Activated T-helper 1 cell treated with Interleukin-2 at 50 U/mL for 16 hours (primary cell): ENCODE results near the gene ADPRH.
"Not testable (repeated sequence)": the region's sequence is repeated elsewhere in the genome, so short reads cannot be mapped to it uniquely, and the experiment has no call there.

Source experiments
- DNase-seq: peaks from one replicate; pipeline ENCODE4 v3.0.0-alpha.2; 2020; ENCODE audit warnings: low read depth

The ADPRH gene

DNA sequence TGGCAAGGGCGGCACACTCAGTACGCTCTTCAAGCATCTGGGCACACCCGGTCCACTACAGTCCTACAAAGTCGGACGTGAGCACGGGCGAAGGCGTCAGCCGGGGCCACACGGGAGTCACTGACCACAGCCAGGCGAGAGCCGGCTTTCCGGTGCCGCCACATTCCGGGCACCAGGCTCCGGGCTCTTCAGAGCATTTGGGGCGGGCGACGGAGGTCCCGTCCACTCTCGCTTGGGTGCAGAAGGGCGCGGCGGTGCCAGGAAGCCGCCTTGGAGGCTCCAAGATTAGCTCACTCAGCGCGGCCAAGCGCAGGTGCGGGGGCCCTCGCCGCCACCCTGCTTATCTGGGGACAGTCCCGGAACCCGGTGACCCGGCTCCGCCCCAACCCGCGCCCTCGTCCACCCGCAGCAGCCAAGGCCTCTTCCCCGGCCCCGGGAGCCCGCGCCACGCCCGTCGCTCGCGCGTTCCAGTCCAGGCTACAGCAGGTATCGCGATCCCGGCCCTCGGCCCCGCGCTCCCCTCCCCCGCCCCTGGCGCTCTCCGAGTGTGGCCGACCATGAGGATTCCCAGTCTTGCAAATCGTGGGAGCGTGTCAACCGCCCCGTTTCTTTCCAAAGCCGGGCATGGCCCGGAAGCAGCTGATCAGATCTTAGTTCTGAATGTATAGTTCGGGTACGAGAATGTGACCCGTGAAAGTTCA lies at the start of gene ADPRH:
ADPRH (plus strand) TSS at position 127 of the 701 bp plus-strand sequence. CDS start 2,678 bp downstream, outside the sequence.
- DNase-seq, result peak; percentile 17

DNA sequence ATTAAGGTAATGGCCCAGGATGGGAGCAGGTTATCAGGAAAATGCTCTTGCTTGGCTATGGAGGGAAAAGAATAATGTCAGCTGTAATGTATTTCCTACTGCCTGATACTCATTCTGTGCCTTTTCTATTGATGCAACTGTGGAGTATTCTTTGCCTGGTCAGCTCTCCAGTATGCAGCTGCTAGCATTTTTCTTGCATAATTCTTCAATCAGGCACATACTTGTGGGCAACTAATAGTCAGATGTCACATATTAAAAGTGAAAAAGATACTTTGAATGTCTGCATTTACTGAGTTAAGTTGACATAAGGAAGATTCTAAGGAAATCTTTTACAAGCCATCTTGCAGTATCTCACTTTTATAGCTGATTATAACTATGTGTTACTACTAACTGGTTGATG lies 49.4 kb upstream of the ADPRH start:
- no peak for DNase-seq

DNA sequence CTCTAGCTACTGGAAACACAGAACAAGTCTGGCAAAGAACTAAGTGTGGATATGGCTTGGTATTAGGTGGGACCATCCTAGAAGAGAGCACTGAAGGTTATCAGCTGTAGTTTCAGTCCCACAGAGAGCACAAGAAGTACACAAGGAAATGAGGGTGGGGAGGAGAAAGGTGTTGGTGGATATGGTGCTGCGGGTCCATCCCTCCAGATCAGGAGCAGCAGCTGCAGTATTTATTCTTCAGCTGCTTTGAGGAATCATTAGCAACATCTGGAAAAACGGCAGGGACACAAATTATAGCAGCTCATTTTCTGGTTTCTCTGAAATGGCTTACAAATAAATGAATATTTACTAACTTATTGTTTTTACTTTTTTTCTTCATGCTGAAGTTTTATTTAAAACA lies 48.8 kb upstream of the ADPRH start:
- DNase-seq, result no peak

DNA sequence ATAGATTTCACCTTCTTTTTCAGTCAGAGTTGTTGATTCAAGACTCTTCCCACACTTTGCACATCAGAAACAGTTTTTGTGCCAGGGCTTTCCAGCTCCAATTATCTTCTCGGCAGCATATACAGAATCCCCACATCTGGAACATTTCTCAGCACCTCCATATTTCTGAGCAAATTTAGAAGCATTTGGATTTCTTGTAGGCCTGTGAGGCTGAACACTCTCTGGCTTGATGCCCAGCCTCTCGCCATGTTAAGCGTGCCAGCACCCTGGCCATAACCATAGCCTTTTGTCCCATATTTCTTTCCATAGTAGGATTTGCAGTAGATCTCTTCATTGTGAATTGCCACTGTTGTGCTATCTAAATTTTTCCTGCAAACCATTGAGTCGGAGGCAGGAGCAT lies 48.1 kb upstream of the ADPRH start:
- DNase-seq, result no peak

DNA sequence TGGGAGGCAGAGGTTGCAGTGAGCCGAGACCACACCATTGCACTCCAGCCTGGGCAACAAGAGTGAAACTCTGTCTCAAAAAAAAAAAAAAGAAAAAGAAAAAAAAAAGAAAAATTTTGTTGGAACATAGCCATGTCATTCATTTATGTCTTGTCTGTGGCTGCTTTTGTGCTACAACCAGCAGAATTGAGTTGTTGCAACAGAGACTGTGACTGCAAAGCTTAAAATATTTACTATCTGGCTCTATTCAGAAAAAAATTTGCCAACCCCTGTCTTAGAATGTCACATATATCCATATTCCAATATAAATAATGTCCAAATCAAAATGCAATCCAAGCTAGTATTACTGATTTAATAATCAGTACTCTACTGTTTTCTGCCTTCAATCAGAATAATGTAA lies 45.0 kb upstream of the ADPRH start:
- no peak for DNase-seq

DNA sequence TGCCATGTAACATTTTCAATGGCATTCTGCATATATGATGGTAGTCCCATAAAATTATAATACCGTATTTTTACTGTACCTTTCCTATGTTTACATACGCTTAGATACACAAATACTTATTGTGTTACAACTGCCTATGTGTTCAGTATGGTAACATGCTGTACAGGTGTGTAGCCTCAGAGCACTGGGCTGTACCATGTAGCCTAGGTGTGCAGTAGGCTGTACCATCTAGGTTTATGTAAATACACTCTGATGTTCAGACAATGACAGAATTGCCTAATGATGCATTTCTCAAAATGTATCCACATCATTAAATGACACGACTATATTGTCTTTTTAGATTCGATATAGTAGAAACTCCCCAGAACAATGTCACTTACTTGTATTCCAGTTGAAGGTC lies 42.5 kb upstream of the ADPRH start:
- no peak for DNase-seq

DNA sequence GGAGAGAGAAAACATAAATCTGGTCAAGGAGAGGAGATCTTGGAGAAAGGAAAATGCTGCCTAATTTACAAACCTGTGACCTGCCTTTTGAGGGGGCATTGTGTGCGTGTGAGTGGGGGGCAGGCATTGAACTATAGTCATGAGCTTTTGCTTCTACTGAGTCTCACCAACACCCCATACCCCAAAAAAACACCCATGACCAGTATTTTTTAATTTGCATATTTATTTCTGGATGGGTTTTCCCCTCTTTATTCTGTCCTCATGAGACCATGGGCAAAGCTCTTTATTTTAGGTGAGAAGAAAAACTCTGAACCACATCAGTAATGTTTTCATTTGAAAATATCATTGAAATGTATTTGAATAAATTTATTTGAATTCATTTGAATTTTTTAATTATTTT lies 40.5 kb upstream of the ADPRH start:
- no peak for DNase-seq

DNA sequence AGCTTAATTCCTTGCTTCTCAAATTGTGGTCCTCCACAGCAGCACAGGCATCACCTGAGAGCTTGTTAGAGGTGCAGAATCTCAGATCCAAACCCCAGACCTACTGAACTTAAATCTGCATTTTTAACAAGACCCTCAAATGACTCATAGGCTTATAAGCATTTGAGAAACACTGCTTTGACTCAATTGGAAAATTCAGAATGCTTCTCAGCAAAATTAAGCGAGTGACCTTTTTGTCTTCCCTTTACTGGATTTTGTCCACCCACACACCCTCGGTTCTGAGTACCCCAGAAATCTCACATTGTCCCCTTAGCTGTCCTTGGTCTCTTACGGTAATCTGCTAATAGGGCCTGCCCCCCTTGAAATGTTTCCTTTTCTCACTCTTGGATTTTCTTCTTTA lies 37.7 kb upstream of the ADPRH start:
- no peak for DNase-seq

DNA sequence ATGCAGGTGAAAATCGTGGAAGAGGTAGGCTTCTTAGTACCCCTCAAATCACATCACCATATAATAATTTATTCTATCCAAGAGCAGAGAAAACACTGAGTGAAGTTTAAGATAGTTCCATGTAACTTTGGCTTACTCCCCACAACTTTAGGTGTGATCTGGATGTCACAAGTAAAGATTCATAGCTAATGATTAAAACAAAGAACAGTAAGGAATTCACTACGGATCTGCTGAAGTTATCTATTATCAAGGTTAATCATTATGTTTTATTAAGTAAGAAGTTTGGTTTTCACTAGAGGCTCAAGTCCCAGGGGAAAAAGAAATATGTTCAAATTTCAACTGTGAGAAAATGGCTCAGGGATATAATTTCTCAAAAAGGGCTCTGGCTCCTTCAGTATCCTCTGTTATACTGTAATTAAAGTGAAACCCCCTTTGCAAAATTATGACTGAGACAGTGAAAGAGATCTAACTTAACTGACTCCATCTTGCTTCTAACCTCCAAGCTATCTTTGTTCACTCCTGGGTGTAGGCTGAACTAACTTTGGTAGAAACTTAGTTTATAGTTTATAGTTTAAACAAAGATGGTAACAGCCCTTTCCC lies 37.0 kb upstream of the ADPRH start:
- no peak for DNase-seq

DNA sequence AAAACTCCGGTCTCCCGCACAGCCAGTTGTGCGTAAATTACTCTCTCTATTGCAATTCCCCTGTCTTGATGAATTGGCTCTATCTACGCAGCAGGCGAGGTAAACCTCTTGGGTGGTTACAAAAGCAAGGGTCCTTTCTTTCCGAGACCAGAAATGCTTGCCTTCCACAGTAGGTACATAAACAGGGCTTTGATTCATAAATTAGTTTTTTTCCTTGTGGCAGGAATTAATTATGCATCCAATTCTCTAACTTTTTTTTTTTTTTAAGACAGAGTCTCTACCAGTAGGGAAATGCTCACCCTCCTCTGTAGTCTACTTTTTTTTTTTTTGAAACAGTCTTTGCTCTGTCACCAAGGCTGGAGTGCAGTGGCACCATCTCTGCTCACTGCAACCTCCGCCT lies 36.1 kb upstream of the ADPRH start:
- DNase-seq, result no peak

DNA sequence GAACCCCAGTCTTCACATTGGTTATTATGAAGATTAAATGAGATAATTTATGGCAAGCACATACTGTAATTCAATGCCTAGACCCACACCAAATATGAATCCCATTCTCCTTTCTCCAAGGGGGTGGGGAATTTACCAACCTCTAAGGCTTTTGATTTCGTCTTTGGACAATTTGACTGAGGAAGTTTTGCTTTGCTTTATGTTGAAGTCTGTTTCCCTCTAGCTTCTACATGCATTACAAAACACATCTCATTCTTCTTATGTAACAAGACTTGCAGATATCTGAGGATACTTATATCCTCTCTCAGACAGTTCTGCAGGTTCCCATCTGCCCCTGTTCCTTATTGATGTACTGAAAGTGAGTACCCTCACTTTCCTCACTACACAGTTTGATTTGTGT lies 32.1 kb upstream of the ADPRH start:
- no peak for DNase-seq

DNA sequence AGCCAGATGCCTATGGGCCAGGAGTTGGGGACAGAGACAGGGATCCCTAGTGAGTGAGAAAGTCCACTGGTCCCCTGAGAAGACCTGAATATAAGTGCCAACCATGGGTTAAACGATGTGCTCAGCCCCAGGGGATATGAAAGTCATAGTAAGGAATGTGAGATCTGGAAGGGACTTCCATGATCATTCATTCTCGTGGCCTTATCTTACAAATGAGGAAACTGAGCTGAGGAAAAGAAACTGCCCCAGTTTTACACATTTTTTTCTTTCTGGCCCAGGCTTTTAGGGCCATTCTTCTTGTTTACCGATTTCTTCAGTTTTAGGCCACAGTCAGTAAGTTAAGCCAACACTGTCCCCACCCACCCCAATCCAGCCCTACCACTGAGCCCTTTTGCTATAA lies 31.0 kb upstream of the ADPRH start:
- DNase-seq, result no peak

DNA sequence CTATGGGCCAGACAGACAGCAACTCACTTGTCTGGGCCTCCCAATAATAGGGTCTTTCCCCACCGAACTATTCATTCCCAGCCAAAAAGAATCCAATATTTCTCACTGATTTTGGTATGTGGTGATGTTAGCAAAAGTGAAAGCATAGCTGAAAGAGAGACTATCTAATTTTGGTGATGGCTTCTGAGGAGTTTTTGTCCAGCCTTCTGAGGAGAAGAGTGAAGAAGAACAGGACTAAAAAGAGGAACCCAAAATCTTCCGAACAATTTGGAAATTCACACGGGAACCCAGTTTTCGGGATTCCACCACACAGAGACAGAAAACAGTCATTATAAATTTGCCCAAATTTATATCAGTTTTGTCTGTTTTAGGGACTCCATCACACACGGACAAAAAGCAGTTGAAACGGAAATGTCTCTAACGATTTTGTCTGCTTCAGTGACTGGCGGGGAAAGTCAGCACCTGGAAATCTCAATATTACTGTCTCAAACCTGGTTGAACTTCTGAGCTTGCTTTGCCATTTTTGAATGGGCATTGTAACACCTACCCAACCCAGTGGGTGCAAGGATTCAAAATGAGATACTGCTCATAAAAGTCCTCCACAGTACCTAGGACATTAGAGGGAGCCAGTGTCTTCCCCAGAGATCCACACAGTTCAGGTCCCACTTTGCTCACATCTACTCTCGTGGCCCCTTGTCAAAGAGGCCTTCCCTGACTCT lies 28.9 kb upstream of the ADPRH start:
- no peak for DNase-seq

DNA sequence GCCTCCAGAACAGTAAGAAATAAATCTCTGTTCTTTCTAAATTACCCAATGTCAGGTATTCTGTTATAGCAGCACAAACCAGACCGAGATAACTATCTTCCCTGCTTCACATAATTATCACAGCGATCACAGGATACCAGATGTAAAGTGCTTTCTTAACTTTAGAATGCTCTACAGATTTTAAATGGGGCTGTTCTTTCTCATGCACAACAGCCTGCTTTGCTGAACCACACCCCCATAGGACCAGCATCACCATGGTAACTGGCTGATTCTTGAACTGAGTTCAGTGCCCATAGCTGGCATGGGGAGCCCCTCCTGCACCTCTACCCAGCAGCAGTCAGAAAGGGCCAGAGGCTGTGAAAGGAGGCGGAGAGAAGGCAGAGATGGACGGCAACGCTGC lies 27.7 kb upstream of the ADPRH start:
- DNase-seq, result no peak

DNA sequence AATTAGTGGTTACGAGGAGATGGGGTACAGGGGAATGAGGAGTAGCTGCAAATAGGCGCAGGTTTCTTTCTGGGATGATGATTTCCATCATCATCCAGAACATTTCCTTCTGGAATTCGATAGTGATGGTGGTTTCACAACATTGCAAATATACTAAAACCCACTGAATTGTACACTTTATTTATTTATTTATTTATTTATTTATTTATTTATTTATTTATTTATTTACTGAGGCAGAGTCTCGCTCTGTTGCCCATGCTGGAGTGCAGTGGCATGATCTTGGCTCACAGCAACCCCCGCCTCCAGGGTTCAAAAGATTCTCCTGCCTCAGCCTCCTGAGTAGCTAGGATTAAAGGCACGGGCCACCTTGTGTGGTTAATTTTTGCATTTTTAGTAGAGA lies 26.4 kb upstream of the ADPRH start:
- not testable (repeated sequence) for DNase-seq

DNA sequence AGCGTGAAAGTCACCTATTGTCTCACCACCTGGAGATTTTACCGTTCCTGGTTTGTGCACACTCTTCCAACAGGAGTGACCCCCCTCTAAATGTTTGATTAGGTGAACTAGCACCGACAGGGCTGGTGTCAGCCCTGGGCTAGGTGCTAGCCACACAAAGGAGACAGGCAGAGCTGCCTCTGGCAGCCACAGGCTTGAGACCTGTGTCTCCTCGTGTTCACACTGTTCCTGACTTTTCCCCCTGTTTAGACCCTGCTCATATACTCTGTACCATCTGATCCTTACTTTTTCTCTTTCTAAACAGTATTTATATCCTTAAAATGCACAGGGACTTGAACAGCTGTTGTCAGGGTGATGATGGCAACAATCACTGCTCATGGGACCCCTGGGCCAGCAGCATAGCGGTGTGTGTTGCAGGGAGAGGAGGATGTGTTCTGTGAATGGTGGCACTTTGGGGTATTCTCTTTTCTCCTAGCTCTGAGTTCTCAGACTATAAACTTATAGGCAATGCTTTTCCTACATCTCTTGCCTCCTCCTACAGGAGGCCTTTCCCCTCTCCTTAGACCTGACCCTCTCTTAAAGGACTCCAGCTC lies 25.4 kb upstream of the ADPRH start:
- no peak for DNase-seq

DNA sequence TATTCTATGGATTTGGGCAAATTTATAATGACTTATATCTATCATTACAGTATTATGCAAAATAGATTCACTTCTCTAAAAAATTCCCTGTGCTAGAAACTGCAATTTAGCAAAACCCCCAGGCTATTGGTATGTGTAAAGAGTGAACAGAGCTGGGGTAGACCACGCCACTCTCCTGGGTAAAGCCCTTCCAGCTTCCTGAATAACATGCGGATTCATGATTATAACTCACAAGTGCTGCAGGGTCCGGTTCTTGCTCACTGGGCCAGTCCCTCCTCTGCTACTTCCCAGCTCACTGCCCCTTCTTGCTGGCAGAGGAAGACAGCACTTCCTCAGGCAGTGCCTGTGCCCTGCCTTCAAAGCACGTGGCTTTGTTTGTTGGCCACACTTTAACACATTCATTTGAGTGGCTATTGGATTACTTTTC lies 24.0 kb upstream of the ADPRH start:
- no peak for DNase-seq

DNA sequence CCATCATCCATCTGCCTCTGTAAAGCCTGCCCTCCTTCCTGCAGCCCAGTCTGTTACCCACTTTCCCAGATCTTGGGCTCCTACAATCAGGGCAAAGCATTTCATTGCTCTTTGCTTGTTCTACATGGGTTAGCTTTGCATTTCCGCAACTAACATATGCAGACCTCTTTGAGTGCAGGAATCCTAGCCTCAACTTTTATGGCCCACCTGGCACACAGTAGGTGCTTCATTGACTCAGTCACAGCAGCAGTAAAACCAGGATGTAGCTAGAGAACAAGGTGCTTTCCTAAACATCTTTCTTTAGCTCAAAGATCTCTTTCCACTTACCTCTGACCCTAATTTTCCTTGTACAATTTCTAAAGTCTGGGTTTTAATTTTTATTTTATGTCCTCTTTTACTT lies 23.4 kb upstream of the ADPRH start:
- no peak for DNase-seq

DNA sequence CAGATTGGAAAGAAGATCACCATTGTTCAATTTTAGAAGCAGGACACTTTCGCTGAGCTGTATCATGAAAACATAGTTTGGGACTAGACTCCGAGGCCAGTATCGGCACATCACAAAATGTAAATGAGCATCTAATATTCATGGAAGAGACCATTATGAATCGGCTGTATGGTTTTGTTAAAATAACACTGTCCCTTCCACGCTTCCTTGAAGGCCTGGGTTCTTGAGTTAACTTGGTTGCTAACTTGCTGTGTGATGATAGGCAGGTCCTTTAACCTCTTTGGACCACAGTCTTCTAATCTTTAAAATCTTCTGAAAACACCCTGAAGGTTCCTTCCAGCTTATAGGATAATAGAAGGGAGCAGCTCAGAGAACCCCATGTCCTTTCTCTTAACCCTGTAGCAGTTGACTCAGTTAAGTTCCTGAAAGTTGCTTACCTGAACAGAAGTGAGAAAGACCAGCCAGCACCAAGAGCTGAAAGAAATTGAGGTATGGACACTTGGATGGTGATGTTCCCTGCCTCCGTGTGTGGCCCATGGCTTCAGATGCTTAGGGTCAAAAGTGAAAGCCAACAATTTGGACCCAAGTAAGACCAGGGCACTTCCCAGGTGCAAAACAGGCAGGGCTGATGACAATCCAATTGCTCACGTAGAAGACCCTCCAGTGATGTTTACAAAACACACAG lies 22.0 kb upstream of the ADPRH start:
- DNase-seq, result no peak

DNA sequence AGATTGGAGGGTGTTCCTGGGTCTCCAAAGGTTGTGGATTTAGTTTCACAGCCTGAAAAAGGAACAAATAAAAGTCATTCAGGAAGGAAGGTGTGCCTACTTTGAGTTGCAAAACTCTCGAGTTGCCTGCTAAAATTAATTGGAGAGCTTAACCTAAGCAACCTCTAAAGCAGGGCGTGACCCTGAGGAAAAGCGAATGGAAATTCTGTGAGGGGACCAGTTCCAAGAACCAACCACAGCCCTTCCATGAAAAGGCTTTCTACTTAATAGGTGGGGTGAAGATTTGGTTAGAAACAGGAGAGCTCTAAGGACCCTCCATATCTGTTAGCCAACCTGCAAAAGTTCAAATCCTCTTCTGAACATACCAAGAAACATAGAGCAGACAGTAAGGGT lies 21.4 kb upstream of the ADPRH start:
- DNase-seq, result no peak

DNA sequence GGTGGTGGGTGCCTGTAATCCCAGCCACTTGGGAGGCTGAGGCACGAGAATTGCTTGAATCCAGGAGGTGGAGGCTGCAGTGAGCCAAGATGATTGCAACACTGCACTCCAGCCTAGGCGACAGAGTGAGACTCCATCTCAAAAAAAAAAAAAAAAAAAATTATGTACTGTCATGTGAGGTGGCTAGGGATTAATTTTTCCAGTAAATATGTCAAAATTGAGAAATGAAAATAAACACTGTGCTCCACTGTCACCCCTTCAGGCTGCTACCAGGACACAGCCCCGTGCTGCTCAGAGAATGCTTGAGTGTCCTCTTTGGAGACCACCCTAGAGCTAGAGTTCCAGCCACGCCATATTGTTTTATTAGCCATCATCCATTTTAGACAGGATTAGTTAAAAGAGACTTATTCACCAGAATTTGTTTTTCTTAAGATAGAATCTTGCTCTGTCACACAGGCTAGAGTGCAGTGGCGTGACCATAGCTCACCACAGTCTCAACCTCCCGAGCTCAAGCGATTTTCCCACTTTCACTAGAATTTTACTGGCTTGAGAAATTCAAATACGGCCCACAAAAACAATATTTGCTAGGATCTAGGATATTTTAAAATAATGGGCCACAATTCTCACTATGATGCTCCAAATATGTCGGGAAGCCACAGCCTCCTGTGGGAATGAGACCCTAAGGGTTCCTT lies 20.5 kb upstream of the ADPRH start:
- DNase-seq, result no peak

DNA sequence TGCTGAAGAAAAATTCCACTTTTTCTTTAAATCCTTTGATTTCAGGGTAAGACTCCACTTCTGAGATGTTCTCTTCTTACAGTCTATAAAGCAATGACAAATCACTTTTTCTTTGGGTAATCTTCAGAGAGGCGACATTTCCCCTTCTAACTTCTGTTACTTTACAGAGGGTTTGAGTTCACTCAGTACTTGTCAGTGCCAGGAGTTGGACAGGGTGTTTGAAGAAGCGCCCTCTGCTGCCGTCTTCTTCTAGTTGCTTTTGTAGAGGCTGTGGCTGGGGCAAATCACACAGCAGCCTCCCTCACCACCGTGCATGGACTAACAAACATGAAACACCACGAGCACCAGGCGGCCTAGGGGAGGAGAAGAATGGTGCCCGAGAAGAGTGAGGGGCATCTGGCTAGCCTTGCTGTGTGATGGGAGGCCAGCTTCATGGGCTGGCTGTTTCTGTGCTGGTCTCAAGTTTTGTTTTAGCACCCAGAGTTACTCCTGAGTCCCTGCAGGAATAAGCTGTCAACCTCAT lies 19.8 kb upstream of the ADPRH start, which contains the start of gene CD80:
CD80 (minus strand) TSS at position 174 of the 523 bp plus-strand sequence. CDS start 1,886 bp downstream, outside the sequence.
- no peak for DNase-seq
